ENCODE results near the gene CCDC13.

Gene CCDC13

GRCh38 chr3:42732829-42733459 lies 40.1 kb downstream of the CCDC13 start:
- no peak for DNase-seq

GRCh38 chr3:42732196-42732828 lies 40.7 kb downstream of the CCDC13 start:
- DNase-seq, result no peak

GRCh38 chr3:42731476-42732195 lies 41.4 kb downstream of the CCDC13 start:
- no peak for DNase-seq

DNA sequence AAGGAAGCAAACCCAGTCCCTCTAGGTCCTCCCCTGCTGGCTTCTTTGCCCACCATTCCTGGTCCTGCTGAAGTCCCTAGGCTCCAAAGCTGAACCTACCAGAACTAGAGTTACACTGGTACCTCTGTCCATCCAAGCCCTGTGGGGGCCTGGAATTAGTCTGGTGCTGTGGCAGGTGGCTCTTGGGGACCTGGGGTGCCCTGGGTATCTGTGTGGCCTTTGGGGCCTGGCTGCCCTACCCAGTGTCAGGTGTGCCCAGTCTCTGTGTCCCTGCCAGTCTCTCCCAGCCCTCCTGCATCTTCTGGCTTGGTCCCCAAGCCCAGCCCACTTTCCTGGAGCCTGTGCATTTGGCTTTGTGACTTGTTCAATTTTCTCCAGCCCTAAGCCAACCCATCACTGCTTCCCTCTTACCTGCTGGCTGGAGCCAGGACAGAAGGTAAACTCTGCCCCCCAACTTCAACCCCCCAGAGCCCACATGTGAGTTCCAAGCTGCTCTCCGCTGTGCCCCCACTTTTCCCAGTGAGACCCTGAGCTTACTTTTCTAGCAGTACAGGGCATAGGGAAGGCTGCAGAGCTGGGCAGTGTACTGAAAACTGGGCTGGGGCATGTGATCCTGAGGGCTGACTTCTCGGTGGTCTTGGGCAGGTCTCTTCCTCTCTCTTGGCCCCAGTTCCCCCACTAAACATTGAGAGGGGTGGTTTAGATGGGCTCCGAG lies 42.2 kb downstream of the CCDC13 start:
- no peak for DNase-seq

DNA sequence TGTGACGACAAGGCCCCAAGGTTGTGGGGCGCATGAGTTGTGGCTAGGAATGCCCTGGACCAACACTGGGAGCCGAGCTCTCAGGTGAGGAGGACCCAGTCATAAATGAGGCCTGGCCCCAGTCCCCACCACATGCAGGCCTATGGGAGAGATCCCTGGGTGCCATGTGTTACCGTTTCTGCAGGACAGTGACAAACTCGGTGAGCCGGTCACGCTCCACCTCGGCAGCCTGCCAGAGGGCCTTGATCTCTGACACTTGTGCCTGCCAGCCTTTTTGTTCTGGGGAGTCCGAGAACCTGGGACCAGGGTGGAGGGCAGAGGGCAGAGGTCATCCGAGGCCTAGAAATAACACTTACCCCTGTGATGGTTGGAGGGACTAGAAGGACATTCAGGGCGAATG lies 42.8 kb downstream of the CCDC13 start:
- DNase-seq, result no peak

GRCh38 chr3:42729404-42730145 lies 43.5 kb downstream of the CCDC13 start:
- no peak for DNase-seq

DNA sequence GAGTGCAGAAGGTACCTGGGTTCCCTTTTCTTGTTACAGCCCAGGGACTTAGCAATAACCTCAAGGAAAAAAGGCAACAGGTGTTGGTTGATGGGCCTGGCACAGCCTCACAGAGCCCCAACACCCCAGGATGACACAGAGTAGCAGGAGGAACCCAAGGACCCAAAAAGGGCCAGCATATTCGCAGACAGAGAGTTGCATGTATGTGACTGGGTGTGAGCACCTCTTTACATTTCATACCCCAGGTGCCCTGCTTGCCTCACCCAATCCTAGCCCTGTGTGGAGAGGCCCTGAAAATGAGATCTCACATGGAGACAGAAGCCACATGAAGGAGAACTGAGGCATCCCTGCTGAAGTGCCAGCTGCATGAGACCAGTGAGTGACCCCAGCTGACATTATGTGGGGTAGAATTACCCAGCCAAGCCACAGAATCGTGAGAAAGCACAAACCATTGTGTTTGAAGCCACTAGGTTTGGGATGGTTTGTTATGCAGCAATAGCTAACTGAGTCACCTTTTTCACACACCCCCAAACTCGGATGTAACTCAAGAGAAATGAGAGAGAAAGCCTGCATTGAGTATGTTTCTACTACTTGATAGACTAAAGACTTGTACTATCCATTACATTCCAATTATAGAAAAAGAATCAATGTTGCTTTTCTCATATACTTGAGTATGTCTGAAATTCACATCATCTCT lies 44.2 kb downstream of the CCDC13 start:
- no peak for DNase-seq

GRCh38 chr3:42728056-42728455 lies 45.0 kb downstream of the CCDC13 start:
- DNase-seq, result no peak

DNA sequence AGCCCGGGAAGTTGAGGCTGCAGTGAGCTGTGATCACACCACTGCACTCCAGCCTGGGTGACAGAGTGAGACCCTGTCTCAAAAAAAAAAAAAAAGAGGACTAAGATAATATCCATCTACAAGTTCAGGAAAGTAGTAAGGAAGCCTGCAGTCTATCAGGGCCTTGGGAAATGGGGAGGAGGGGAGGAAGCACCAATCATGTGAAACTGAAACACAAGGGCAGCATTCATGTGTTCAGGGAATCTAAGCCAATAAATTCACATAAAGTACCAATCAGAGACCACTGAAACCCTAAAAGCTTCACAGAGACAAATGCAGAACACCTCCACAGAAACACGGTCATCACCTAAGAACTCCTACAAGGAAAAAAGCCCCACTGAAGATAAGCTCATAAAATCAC lies 47.6 kb downstream of the CCDC13 start:
- DNase-seq, result no peak

- no peak for DNase-seq
Measured at GRCh38 chr3:42723219-42723618, 49.8 kb downstream of the CCDC13 start.

All from NCI-H187 treated with DMSO at 0.1 percent for 48 hours (cell line).